Upper lobe of left lung (tissue), 4 donors: Measurements from ENCODE around the gene CCDC102B.

Experiments used
- POLR2A ChIP-seq, 4 donors: fragments of 450-650 bp; IDR thresholded peaks; one replicate each; pipeline ENCODE4 v1.5.1; 2016 to 2017; ENCODE audit warnings: antibody characterized with exemption in 4 of 4, mild to moderate bottlenecking in 2 of 4
- TF ChIP-seq, protein P1 (sequence below), 6 experiments: fragments of 450-650 bp in 4 of 6; fragments of 200-600 bp in 2 of 6; sonication (generic) in 2 of 6; IDR thresholded peaks; one replicate each; pipeline ENCODE4 v1.5.1; 2016 to 2019; ENCODE audit warnings: antibody characterized with exemption in 6 of 6

DNA sequence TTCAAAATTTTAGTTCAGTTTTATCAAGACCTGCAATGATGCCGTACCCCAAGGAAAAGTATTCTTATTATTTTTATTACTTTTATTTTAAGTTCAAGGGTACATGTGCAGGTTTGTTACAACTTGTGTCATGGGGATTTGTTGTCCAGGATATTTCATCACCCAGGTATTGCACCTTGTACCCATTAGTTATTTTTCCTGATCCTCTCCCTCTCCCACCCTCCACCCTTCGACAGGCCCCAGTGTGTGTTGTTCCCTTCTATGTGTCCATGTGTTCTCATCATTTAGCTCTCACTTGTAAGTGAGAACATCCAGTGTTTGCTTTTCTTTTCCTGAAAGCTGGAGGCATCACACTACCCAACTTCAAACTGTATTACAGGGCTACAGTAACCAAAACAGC is 122.0 kb downstream of the CCDC102B start:
- no peak for TF ChIP-seq POLR2A (IDR thresholded peaks at IDR 0.05)
- TF ChIP-seq, protein P1, sequence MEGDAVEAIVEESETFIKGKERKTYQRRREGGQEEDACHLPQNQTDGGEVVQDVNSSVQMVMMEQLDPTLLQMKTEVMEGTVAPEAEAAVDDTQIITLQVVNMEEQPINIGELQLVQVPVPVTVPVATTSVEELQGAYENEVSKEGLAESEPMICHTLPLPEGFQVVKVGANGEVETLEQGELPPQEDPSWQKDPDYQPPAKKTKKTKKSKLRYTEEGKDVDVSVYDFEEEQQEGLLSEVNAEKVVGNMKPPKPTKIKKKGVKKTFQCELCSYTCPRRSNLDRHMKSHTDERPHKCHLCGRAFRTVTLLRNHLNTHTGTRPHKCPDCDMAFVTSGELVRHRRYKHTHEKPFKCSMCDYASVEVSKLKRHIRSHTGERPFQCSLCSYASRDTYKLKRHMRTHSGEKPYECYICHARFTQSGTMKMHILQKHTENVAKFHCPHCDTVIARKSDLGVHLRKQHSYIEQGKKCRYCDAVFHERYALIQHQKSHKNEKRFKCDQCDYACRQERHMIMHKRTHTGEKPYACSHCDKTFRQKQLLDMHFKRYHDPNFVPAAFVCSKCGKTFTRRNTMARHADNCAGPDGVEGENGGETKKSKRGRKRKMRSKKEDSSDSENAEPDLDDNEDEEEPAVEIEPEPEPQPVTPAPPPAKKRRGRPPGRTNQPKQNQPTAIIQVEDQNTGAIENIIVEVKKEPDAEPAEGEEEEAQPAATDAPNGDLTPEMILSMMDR (IDR thresholded peaks at IDR 0.05): no peak
